GM18505 (cell line): ENCODE measurements around the gene NELL1.

Source experiments
- ATAC-seq: cut with Tn5 transposase; IDR thresholded peaks from one replicate; pipeline ENCODE4 v1.9.1; 2021; ENCODE audit not compliant: unreplicated experiment
- POLR2A ChIP-seq: IDR thresholded peaks from 4 replicates; pipeline ENCODE4 v1.6.1; 2011; ENCODE audit warnings: borderline replicate concordance; ENCODE audit not compliant: insufficient read depth, insufficient read length; ENCODE audit errors: extremely low read depth

Gene NELL1

DNA sequence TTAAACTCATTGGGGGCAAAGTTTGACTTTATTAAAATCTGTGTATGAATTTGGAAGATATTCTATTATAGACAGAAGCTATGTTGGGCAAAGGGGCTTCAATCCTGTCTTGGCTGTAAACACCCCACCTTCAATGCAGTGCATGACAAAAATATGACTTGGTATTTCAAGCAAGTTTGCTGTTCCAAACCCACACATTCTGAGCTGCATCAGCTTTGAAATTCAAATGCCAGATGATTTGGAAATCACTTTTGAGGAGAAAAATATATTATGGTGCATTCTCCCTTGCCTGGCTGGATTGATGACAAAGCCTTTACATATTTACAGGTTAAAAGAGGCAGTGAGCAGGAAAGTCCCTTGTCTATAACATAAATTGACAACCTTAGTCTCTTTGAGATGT, 760.0 kb downstream of the NELL1 start:
- no peak for ATAC-seq
- no peak for TF ChIP-seq POLR2A

DNA sequence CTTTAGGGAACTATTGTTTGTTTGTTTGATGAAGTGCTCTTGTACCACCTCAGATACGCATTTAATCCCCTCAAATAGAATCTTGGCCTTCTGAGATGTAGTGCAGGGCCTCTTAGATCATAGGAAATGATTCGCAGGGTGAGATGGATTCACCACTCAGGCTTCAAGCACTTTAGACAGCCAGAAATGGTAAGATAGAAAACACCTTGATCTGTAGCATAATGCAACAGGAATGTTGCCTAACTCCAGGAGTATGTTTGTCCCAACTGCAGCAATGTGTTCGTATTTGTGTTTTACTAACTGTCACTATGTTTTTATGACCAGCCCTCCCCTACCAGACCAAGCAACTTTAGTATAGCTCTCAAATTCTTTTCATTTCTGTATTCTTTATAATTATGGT, 761.2 kb downstream of the NELL1 start:
- TF ChIP-seq POLR2A: no peak
- ATAC-seq: no peak

DNA sequence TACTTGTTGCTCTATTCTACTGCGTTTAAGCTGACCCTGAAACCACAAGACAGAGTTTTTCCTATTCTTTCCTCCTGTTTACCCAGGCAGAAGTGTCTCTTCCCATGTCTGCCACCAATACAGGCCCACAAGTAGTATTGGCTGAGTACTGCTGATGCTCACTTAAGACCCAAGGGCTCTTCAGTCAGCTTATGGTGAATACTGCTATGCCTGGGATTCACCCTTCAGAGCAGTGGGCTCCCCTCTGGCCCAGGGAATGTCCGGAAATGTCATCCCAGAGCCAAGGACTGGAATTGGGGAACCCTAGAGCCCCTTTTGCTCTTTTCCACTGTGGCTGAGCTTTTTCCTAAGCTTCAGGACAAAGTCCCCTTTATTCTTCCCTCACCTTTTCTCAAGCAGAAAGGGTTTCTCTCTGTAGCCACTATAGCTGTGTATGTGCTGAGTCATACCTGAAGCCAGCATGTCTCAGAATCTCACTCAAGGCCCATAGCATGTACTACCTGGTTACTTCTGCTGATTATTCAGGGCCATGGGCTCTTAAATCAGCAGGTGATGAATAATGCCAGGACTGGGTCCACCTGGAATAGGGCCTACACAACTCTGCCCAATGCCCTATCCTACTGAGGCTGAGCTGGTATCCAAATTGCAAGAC, 777.7 kb downstream of the NELL1 start:
- no peak for ATAC-seq
- TF ChIP-seq POLR2A: no peak

DNA sequence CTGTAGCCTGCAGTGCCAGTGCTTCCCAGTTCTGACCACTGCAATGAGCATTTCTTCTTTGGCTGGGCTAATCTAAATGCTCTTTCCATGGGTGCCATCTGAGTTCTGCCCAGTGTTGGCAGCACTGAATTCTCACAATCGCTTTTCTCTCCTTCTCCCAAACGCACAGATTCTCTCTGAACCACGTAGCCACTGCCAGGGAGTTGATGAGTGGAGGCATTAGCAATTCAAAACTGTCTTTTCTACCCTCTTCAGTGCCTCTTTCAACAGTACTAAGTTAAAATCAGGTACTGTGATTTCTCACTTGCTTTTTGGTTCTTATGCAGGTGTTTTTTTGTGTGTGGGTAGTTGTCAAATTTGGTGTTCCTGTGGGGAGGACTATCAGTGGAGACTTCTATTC, 778.5 kb downstream of the NELL1 start:
- TF ChIP-seq POLR2A: no peak
- ATAC-seq: no peak

DNA sequence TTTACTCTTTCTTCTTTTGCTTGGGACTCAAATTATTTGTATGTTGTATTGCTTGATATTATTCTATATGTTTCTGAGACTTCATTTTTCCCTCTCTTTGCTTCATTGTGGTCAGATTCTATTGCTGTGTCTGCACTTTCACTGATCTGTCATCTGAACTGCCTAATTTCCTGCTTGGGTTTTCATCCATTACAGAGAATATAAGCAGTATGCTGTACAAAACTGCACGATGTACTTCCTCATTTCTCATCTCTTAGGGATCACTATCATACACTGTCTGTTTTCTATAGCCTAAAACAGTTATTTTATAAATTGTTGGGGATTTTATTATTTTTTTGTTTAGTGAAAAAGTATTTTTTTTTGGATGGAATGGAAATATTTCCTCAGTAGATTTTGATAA, 786.8 kb downstream of the NELL1 start:
- no peak for TF ChIP-seq POLR2A
- no peak for ATAC-seq

DNA sequence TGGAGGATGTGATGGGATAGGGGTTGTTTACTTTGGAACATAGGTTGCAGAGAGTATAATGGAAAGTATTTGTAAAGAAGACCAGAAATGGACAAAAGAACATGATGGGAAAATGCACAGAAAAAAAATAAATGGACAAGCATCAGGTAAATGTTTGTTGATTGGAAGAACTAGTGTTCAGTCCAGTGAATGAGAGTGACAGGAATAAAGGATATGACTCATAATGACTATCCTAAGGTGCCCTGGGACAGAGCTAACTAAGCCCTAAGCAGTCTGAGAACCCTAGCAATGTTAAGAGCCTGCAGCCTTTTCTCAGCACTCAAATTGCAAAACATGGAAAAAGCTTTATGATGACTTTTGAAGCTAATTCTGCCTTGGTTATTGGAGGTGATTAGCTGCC, 790.7 kb downstream of the NELL1 start:
- TF ChIP-seq POLR2A: no peak
- ATAC-seq: no peak

DNA sequence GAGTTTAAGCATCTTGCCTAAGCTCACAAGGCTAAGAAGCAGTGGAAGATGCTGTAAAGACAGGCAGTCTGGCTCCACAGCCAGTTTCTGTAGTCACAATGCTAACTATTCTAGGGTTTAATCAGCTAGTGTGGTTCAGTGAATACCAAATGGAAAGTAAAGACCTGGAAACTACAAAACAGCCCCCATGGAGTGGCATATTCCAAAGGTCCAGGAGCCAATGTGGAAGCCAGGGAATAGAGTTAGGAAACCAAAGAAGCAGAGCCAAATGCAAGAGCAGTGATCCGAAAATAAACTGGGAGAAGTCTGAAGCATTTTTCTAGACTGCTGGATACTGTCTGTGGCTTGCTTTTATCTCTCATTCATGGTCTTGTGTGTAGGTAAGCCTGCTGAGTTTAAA, 792.3 kb downstream of the NELL1 start:
- no peak for ATAC-seq

DNA sequence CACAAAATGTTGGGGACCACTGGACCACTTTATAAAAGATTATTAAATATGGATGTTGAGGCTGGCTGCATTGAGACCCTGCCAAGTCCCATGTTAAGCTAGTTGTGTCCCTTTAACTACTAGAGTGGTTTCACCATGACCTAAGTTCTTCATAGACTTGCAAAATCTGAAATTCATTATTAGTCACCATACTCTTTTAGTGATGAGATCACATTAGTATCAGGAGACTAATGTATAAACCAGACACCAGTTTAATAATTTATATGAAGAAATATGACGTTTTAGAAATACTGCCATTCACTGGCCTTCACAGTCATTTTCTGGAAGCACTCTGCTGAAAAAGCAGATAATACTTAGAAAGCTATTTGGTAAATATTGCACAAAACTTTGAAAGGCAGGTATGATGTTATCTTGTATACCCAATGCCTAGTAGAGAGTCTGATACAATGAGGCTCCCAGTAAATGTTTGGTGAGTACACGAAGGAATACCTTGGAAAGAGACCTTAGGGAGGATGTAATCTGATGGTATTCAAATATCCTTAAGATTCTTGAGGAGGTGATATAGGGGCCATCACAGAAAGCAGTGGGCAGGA, 795.3 kb downstream of the NELL1 start:
- ATAC-seq: no peak
- TF ChIP-seq POLR2A: no peak

More for the DNA sequence above, 792.3 kb downstream of the NELL1 start:
- TF ChIP-seq POLR2A: no peak

DNA sequence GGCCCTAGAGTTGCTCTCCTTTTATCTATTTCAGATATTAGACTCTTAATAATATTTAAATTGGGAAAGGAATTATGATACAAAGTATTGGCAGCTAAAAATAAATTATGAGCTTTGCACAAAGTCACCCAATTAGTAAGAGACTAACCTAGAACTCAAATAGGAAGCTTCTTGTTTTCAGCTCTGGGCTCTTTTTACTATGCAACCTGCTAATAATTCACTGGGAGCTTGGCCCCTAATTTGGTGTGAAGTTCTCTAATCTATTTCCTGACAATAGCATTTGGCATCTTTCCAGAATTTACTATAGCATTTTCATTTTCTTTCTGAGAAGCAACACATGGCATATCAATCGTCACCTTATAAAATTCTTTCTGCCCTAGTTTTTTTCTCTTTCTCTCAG, 795.8 kb downstream of the NELL1 start:
- no peak for ATAC-seq
- TF ChIP-seq POLR2A: no peak

DNA sequence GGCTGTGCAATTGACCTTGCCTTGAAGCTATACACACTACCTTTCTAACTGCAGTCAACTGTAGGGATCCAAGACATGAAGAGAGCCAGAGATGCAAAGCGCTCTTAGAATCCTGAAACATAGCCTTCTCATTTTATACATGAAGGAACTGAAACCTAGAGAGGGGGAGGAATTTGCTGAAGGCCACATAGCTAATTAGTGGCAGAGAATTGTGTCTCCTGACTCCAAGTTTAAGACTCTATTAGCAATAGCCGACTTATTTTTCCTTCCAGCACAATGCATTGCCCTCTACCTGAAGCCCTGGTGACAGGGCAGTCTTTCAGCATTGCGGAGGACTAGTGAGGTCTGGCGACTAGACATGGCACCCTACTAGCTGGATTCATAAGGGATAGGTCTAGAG, 796.5 kb downstream of the NELL1 start:
- ATAC-seq: no peak
- TF ChIP-seq POLR2A: no peak

DNA sequence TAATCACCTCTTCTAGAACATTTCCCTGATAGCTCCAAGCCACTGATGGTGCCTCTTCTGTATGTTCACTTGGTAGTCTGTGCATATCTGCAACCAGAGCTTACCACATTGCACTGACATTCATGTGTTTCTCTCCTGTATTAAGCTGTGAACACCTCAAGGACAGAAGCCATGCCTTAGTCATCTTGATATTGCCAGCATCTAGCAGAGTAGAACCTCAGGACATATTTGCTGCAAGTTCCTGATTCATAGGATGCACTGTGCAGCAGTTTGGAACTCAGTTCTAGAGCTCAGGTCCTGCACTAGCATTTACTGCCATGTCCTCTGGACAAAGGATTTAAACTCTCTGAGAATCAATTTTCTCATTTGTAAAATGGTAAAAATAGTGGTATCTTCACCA, 801.1 kb downstream of the NELL1 start:
- ATAC-seq: no peak
- TF ChIP-seq POLR2A: no peak

DNA sequence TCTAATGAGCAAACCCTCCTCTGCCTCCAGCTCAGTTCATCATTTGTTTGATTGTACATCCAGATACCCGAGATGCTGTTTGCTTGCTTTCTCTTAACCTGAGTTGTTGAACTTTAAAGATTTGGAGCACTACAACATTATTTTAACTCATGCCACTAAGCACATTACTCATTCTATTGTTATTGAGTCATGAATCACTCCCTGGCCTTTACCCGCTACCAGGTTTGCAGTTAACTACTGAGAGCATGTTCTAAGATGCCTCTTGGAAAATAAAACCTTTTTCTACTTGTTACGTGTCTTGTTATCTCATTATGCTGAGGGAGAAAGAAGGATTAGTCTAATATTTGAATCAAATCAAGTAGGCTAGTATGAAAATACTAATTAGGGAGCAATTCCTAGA, 802.9 kb downstream of the NELL1 start:
- no peak for ATAC-seq
- TF ChIP-seq POLR2A: no peak

DNA sequence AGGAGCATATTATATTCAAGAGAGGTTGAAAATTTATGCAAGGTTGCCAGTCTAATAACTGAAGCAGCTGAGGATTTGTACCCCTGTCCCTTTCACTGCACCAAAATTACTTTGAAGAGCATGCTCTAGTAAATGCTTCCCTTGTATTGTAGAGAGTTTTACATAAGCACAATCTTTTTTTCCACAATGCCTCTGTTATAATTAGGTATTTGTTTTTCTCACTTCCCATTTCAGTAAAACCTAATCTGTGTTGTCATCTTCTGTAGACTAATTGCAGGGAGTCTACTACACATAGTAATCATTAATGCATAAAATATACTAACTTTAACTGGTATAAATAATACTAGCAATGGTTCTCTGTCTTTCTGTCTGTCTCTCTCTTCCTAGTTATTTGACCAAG, 805.1 kb downstream of the NELL1 start:
- no peak for ATAC-seq
- TF ChIP-seq POLR2A: no peak

DNA sequence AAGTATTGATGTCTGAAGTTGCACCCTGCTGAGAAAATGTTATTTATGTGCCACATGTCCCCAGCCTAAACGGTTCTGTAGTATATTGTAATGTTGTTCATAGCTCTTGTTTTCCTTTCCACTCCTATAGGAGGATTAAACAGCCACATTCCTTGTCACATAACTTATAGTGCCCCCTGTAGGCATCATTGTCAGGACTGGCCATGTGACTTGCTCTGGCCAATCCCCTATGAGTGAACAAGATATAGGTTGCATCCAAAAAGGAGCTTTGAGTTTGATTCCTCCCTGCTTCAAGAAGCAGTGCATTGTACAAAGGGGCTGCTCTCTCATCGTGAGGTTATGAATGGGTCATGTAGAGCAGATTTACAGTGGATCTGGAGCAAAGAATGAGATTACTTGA, 805.9 kb downstream of the NELL1 start:
- no peak for ATAC-seq
- no peak for TF ChIP-seq POLR2A

DNA sequence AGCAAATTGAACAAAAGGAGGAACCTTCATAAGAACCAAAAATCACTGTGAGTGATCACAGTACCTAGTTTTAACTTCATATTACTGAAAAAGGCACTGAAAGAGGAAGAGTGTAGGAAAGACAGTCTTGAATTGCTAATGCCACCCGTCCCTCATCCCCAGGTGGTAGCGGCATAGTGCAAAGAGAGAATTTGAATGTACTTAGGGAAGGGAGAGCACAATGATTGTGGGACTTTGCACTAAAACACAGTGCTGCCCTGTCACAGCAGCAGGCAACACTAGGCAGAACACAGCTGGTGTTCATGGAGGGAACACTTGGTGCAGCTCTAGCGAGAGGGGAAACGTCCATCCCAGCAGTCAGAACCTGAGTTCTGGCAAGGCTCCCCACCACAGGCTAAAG, 807.2 kb downstream of the NELL1 start:
- no peak for ATAC-seq
- TF ChIP-seq POLR2A: no peak
